ENCODE measurements around the gene TRIM44. TPM values are rescaled to one million over a fixed set of nuclear protein-coding genes. Genes with fewer than 3 reads are reported as not detected.

The TRIM44 gene
- total RNA-seq, 3 donors from 2014 or later (not counting 1 experiment from before 2014, with no cell fraction given) = 47.0 to 62.6 (median 51.9) TPM

DNA sequence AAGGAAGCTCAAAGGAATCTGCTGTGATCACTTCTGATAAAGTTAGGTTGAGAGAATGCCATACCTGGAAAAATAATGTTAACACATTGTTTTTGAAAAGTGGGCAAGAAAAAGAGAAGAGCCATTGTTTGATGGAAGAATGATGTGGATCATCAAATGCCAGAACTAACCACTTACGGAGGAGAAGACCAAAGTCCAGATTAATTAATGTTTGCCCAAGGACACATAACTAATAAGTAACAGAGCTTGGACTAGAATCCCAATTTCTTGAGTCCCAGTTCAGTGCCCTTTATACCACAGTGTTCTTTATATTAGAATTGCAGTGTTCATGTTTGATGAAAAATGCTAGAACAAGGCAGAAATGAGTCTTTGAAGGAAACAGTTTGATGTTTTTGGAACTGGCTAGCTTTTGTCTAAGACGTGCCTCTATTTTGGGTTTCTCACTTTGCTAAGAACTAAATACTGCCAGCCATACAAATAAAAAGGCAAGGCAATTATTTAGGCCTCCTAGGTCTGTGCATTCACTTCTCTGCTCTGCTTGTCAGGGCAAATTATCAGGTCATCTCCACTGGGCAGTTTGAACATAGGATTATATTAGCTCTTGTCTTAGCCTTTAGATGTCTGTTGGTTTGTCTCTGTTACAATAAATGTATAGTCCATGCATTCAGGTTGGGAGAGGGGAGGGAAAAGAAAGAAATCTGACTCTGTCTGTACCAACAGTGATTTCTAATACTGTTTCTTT is 72.3 kb downstream of the TRIM44 start:
- peaks cover 7 to 10% of the 10 kb centered on the region in 2 donors for H3K4me1 Mint-ChIP-seq
- WGBS (ENCODE audit: insufficient coverage) = 100% methylated on average over 1 of the region's 2 CpGs
- no peaks in the 10 kb centered on the region for H3K27me3 Mint-ChIP-seq (ENCODE audit: low read depth in 2 of 2)
- no peaks in the 10 kb centered on the region for H3K4me1 ChIP-seq (ENCODE audit: control insufficient read depth, insufficient read depth, low read length)
- no peak overlapping the region for H3K27ac Mint-ChIP-seq
- no peaks in the 10 kb centered on the region for H3K9me3 ChIP-seq (ENCODE audit: control insufficient read depth, insufficient read depth, low read length)
- intact Hi-C loops (cut with micrococcal nuclease) = no loop called here
- TF ChIP-seq, protein P1, sequence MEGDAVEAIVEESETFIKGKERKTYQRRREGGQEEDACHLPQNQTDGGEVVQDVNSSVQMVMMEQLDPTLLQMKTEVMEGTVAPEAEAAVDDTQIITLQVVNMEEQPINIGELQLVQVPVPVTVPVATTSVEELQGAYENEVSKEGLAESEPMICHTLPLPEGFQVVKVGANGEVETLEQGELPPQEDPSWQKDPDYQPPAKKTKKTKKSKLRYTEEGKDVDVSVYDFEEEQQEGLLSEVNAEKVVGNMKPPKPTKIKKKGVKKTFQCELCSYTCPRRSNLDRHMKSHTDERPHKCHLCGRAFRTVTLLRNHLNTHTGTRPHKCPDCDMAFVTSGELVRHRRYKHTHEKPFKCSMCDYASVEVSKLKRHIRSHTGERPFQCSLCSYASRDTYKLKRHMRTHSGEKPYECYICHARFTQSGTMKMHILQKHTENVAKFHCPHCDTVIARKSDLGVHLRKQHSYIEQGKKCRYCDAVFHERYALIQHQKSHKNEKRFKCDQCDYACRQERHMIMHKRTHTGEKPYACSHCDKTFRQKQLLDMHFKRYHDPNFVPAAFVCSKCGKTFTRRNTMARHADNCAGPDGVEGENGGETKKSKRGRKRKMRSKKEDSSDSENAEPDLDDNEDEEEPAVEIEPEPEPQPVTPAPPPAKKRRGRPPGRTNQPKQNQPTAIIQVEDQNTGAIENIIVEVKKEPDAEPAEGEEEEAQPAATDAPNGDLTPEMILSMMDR (IDR thresholded peaks at IDR 0.05) = no peak
- no peaks in the 10 kb centered on the region for H3K27me3 ChIP-seq (ENCODE audit: control insufficient read depth, insufficient read depth, low read length)
- H3K36me3 Mint-ChIP-seq = peaks cover 12% of the 10 kb centered on the region
- H3K4me3 Mint-ChIP-seq = no peak overlapping the region
- DNase-seq = no peak
- peaks cover 16% of the 10 kb centered on the region for H3K36me3 ChIP-seq (ENCODE audit: control insufficient read depth, insufficient read depth, low read length)
- ATAC-seq = no peak
- H3K9me3 Mint-ChIP-seq = peaks cover 2 to 3% of the 10 kb centered on the region in 2 donors
- no peak overlapping the region for H3K4me3 ChIP-seq (ENCODE audit: low read length)
- no peak overlapping the region for H3K27ac ChIP-seq (ENCODE audit: low read length)

DNA sequence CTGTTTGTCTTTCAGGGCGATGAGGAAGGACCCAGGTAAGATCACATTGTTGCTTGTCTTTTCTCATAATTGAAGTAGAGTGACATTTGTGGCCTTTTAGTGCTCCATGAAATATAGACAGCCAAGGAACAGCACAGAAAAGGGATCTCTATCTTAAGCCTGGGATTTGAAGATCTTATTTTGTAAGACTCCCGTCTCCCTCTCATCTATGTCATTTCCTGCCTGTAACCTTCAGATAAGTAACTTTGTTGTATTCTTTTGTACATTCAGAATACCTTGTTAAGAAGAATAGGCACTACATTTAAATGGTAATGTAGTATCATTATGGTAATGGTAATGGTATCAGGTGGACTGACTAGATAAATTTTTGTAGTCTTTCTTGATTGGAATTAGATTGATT is 72.8 kb downstream of the TRIM44 start:
- H3K9me3 Mint-ChIP-seq = no peaks in the 10 kb centered on the region
- no peak for DNase-seq
- intact Hi-C loops (cut with micrococcal nuclease) = no loop called here
- no peak overlapping the region for H3K27ac ChIP-seq (ENCODE audit: low read length)
- no peak overlapping the region for H3K4me3 ChIP-seq (ENCODE audit: low read length)
- TF ChIP-seq, protein P1 (IDR thresholded peaks at IDR 0.05) = no peak
- H3K4me1 ChIP-seq (ENCODE audit: control insufficient read depth, insufficient read depth, low read length) = no peaks in the 10 kb centered on the region
- H3K9me3 ChIP-seq (ENCODE audit: control insufficient read depth, insufficient read depth, low read length) = no peaks in the 10 kb centered on the region
- 94% methylated on average over 1 of the region's 2 CpGs for WGBS (ENCODE audit: insufficient coverage)
- peaks cover 13% of the 10 kb centered on the region for H3K36me3 ChIP-seq (ENCODE audit: control insufficient read depth, insufficient read depth, low read length)
- H3K4me3 Mint-ChIP-seq = no peak overlapping the region
- ATAC-seq = no peak
- H3K27ac Mint-ChIP-seq = no peak overlapping the region
- H3K27me3 Mint-ChIP-seq (ENCODE audit: low read depth in 2 of 2) = no peaks in the 10 kb centered on the region
- H3K27me3 ChIP-seq (ENCODE audit: control insufficient read depth, insufficient read depth, low read length) = no peaks in the 10 kb centered on the region
- H3K36me3 Mint-ChIP-seq = peaks cover 6% of the 10 kb centered on the region
- peaks cover 7 to 10% of the 10 kb centered on the region in 2 donors for H3K4me1 Mint-ChIP-seq

DNA sequence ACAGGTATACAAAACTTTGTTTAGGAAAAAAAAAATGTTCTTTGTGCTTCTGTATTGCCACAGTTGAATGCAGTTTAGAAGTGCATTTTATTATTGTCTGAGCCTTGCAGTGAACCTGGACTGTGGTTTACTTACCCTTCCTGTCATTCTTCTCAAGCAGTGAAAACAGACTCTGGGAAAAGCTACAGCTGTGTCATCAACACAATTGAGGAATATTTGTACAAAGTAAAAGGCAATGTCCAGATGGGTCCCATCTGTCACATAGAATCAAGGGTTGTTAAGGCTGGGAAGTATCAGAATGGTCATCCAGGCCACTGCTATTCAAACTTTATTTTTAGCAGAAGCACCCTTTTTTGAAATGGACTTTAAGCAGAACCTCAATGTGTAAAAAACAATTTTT is 73.3 kb downstream of the TRIM44 start:
- peaks cover 13% of the 10 kb centered on the region for H3K36me3 ChIP-seq (ENCODE audit: control insufficient read depth, insufficient read depth, low read length)
- intact Hi-C loops (cut with micrococcal nuclease) = no loop called here
- H3K9me3 ChIP-seq (ENCODE audit: control insufficient read depth, insufficient read depth, low read length) = no peaks in the 10 kb centered on the region
- peaks cover 9 to 12% of the 10 kb centered on the region in 2 donors for H3K4me1 Mint-ChIP-seq
- H3K4me1 ChIP-seq (ENCODE audit: control insufficient read depth, insufficient read depth, low read length) = no peaks in the 10 kb centered on the region
- TF ChIP-seq, protein P1 (IDR thresholded peaks at IDR 0.05) = no peak
- H3K9me3 Mint-ChIP-seq = no peaks in the 10 kb centered on the region
- H3K27ac Mint-ChIP-seq = no peak overlapping the region
- ATAC-seq (no peak), DNase-seq (no peak)
- H3K36me3 Mint-ChIP-seq = peaks cover 4% of the 10 kb centered on the region
- no peaks in the 10 kb centered on the region for H3K27me3 ChIP-seq (ENCODE audit: control insufficient read depth, insufficient read depth, low read length)
- no peaks in the 10 kb centered on the region for H3K27me3 Mint-ChIP-seq (ENCODE audit: low read depth in 2 of 2)
- H3K4me3 Mint-ChIP-seq = no peak overlapping the region
- H3K27ac ChIP-seq (ENCODE audit: low read length) = no peak overlapping the region
- no peak overlapping the region for H3K4me3 ChIP-seq (ENCODE audit: low read length)

DNA sequence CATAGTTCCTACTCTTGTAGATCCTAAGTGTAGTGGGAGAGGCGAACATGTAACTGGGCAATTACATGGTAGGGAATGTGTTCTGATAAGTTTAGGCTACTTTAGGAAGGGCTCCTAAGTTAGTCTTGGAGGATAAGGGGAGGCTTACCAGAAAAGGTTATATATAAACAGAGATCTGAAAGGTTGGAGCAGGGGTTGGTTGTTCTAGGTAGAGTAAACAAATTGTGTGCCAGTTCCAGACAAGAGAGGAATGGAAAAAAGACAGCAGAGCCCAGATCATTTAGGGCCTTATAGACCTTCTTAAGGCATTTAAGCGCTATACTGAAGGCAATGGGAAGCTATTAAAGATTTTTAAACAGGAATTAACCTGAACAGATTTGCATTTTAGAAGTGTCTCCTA is 74.4 kb downstream of the TRIM44 start:
- no peaks in the 10 kb centered on the region for H3K36me3 Mint-ChIP-seq

More for the DNA sequence above, 74.4 kb downstream of the TRIM44 start:
- ATAC-seq (no peak), DNase-seq (no peak)
- Histone ChIP-seq H3K27ac (ENCODE audit: low read length) (no peak overlapping the region), H3K4me1 (ENCODE audit: control insufficient read depth, insufficient read depth, low read length) (no peaks in the 10 kb centered on the region), H3K4me3 (ENCODE audit: low read length) (no peak overlapping the region), H3K9me3 (ENCODE audit: control insufficient read depth, insufficient read depth, low read length) (no peaks in the 10 kb centered on the region), H3K36me3 (ENCODE audit: control insufficient read depth, insufficient read depth, low read length) (peaks cover 13% of the 10 kb centered on the region), H3K27me3 (ENCODE audit: control insufficient read depth, insufficient read depth, low read length) (no peaks in the 10 kb centered on the region)
- intact Hi-C loops (cut with micrococcal nuclease) = no loop called here
- TF ChIP-seq, protein P1 (IDR thresholded peaks at IDR 0.05) = no peak
- Mint-ChIP-seq H3K27ac (no peak overlapping the region), H3K4me1 (peaks cover 12 to 16% of the 10 kb centered on the region in 2 donors), H3K27me3 (ENCODE audit: low read depth in 2 of 2) (no peaks in the 10 kb centered on the region), H3K9me3 (no peaks in the 10 kb centered on the region), H3K4me3 (no peak overlapping the region)
- 100% methylated on average over 2 of the region's 2 CpGs for WGBS (ENCODE audit: insufficient coverage)
